ENCODE data around the gene KCNQ5.

Gene KCNQ5

GRCh38 chr6:72936766-72937559 lies 315.1 kb downstream of the KCNQ5 start:
- Histone ChIP-seq H3K9ac (ENCODE audit: low read depth, low read length) (no peak overlapping the region), H3K27me3 (ENCODE audit: control insufficient read depth, insufficient read depth, low read length) (no peaks in the 10 kb centered on the region), H3K36me3 (ENCODE audit: control insufficient read depth, insufficient read depth, low read length) (no peaks in the 10 kb centered on the region), H3K27ac (ENCODE audit: low read depth, low read length) (no peak overlapping the region), H3K9me3 (ENCODE audit: control insufficient read depth, insufficient read depth, low read length) (no peaks in the 10 kb centered on the region), H3K4me3 (ENCODE audit: low read depth, low read length) (no peak overlapping the region), H3K4me1 (ENCODE audit: control insufficient read depth, insufficient read depth, low read length) (peaks cover 3% of the 10 kb centered on the region)

GRCh38 chr6:72938104-72938503 lies 316.2 kb downstream of the KCNQ5 start:
- H3K4me1 ChIP-seq (ENCODE audit: control insufficient read depth, insufficient read depth, low read length) = no peaks in the 10 kb centered on the region
- no peak overlapping the region for H3K9ac ChIP-seq (ENCODE audit: low read depth, low read length)
- no peaks in the 10 kb centered on the region for H3K9me3 ChIP-seq (ENCODE audit: control insufficient read depth, insufficient read depth, low read length)
- no peaks in the 10 kb centered on the region for H3K36me3 ChIP-seq (ENCODE audit: control insufficient read depth, insufficient read depth, low read length)
- no peaks in the 10 kb centered on the region for H3K27me3 ChIP-seq (ENCODE audit: control insufficient read depth, insufficient read depth, low read length)
- H3K4me3 ChIP-seq (ENCODE audit: low read depth, low read length) = no peak overlapping the region
- H3K27ac ChIP-seq (ENCODE audit: low read depth, low read length) = no peak overlapping the region

GRCh38 chr6:72939004-72939403 lies 317.1 kb downstream of the KCNQ5 start:
- Histone ChIP-seq H3K36me3 (ENCODE audit: control insufficient read depth, insufficient read depth, low read length) (no peaks in the 10 kb centered on the region), H3K9me3 (ENCODE audit: control insufficient read depth, insufficient read depth, low read length) (no peaks in the 10 kb centered on the region)

GRCh38 chr6:72940265-72940664 lies 318.4 kb downstream of the KCNQ5 start:
- Histone ChIP-seq H3K27ac (ENCODE audit: low read depth, low read length) (no peak overlapping the region), H3K4me1 (ENCODE audit: control insufficient read depth, insufficient read depth, low read length) (no peaks in the 10 kb centered on the region), H3K36me3 (ENCODE audit: control insufficient read depth, insufficient read depth, low read length) (no peaks in the 10 kb centered on the region), H3K9ac (ENCODE audit: low read depth, low read length) (no peak overlapping the region), H3K9me3 (ENCODE audit: control insufficient read depth, insufficient read depth, low read length) (no peaks in the 10 kb centered on the region), H3K27me3 (ENCODE audit: control insufficient read depth, insufficient read depth, low read length) (no peaks in the 10 kb centered on the region), H3K4me3 (ENCODE audit: low read depth, low read length) (no peak overlapping the region)

More at GRCh38 chr6:72939004-72939403, 317.1 kb downstream of the KCNQ5 start:
- H3K27me3 ChIP-seq (ENCODE audit: control insufficient read depth, insufficient read depth, low read length) = no peaks in the 10 kb centered on the region
- H3K9ac ChIP-seq (ENCODE audit: low read depth, low read length) = no peak overlapping the region
- H3K4me3 ChIP-seq (ENCODE audit: low read depth, low read length) = no peak overlapping the region
- H3K4me1 ChIP-seq (ENCODE audit: control insufficient read depth, insufficient read depth, low read length) = no peaks in the 10 kb centered on the region
- H3K27ac ChIP-seq (ENCODE audit: low read depth, low read length) = no peak overlapping the region

- Histone ChIP-seq H3K9me3 (ENCODE audit: control insufficient read depth, insufficient read depth, low read length) (no peaks in the 10 kb centered on the region), H3K36me3 (ENCODE audit: control insufficient read depth, insufficient read depth, low read length) (no peaks in the 10 kb centered on the region)
Observed at GRCh38 chr6:72941263-72941662, 319.4 kb downstream of the KCNQ5 start.

GRCh38 chr6:72941751-72942150 lies 319.9 kb downstream of the KCNQ5 start:
- H3K9ac ChIP-seq (ENCODE audit: low read depth, low read length) = no peak overlapping the region
- H3K4me3 ChIP-seq (ENCODE audit: low read depth, low read length) = no peak overlapping the region
- no peaks in the 10 kb centered on the region for H3K4me1 ChIP-seq (ENCODE audit: control insufficient read depth, insufficient read depth, low read length)
- no peaks in the 10 kb centered on the region for H3K36me3 ChIP-seq (ENCODE audit: control insufficient read depth, insufficient read depth, low read length)
- H3K27me3 ChIP-seq (ENCODE audit: control insufficient read depth, insufficient read depth, low read length) = no peaks in the 10 kb centered on the region
- no peaks in the 10 kb centered on the region for H3K9me3 ChIP-seq (ENCODE audit: control insufficient read depth, insufficient read depth, low read length)
- no peak overlapping the region for H3K27ac ChIP-seq (ENCODE audit: low read depth, low read length)

More at GRCh38 chr6:72941263-72941662, 319.4 kb downstream of the KCNQ5 start:
- Histone ChIP-seq H3K4me1 (ENCODE audit: control insufficient read depth, insufficient read depth, low read length) (no peaks in the 10 kb centered on the region), H3K9ac (ENCODE audit: low read depth, low read length) (no peak overlapping the region), H3K27me3 (ENCODE audit: control insufficient read depth, insufficient read depth, low read length) (no peaks in the 10 kb centered on the region), H3K27ac (ENCODE audit: low read depth, low read length) (no peak overlapping the region), H3K4me3 (ENCODE audit: low read depth, low read length) (no peak overlapping the region)

GRCh38 chr6:72943699-72944098 lies 321.8 kb downstream of the KCNQ5 start:
- no peaks in the 10 kb centered on the region for H3K27me3 ChIP-seq (ENCODE audit: control insufficient read depth, insufficient read depth, low read length)
- no peak overlapping the region for H3K4me3 ChIP-seq (ENCODE audit: low read depth, low read length)
- no peaks in the 10 kb centered on the region for H3K36me3 ChIP-seq (ENCODE audit: control insufficient read depth, insufficient read depth, low read length)
- H3K9me3 ChIP-seq (ENCODE audit: control insufficient read depth, insufficient read depth, low read length) = no peaks in the 10 kb centered on the region
- H3K4me1 ChIP-seq (ENCODE audit: control insufficient read depth, insufficient read depth, low read length) = no peaks in the 10 kb centered on the region
- H3K27ac ChIP-seq (ENCODE audit: low read depth, low read length) = no peak overlapping the region
- H3K9ac ChIP-seq (ENCODE audit: low read depth, low read length) = no peak overlapping the region

- Histone ChIP-seq H3K9me3 (ENCODE audit: control insufficient read depth, insufficient read depth, low read length) (no peaks in the 10 kb centered on the region), H3K27me3 (ENCODE audit: control insufficient read depth, insufficient read depth, low read length) (no peaks in the 10 kb centered on the region), H3K27ac (ENCODE audit: low read depth, low read length) (no peak overlapping the region), H3K4me1 (ENCODE audit: control insufficient read depth, insufficient read depth, low read length) (no peaks in the 10 kb centered on the region), H3K9ac (ENCODE audit: low read depth, low read length) (no peak overlapping the region), H3K36me3 (ENCODE audit: control insufficient read depth, insufficient read depth, low read length) (no peaks in the 10 kb centered on the region), H3K4me3 (ENCODE audit: low read depth, low read length) (no peak overlapping the region)
Observed at GRCh38 chr6:72944660-72945059, 322.8 kb downstream of the KCNQ5 start.

- H3K27ac ChIP-seq (ENCODE audit: low read depth, low read length) = no peak overlapping the region
- H3K9ac ChIP-seq (ENCODE audit: low read depth, low read length) = no peak overlapping the region
- no peak overlapping the region for H3K4me3 ChIP-seq (ENCODE audit: low read depth, low read length)
- H3K36me3 ChIP-seq (ENCODE audit: control insufficient read depth, insufficient read depth, low read length) = no peaks in the 10 kb centered on the region
- no peaks in the 10 kb centered on the region for H3K4me1 ChIP-seq (ENCODE audit: control insufficient read depth, insufficient read depth, low read length)
- H3K27me3 ChIP-seq (ENCODE audit: control insufficient read depth, insufficient read depth, low read length) = no peaks in the 10 kb centered on the region
- no peaks in the 10 kb centered on the region for H3K9me3 ChIP-seq (ENCODE audit: control insufficient read depth, insufficient read depth, low read length)
Observed at GRCh38 chr6:72946774-72947173, 324.9 kb downstream of the KCNQ5 start.

- Histone ChIP-seq H3K36me3 (ENCODE audit: control insufficient read depth, insufficient read depth, low read length) (no peaks in the 10 kb centered on the region), H3K4me3 (ENCODE audit: low read depth, low read length) (no peak overlapping the region), H3K9me3 (ENCODE audit: control insufficient read depth, insufficient read depth, low read length) (no peaks in the 10 kb centered on the region), H3K27ac (ENCODE audit: low read depth, low read length) (no peak overlapping the region), H3K4me1 (ENCODE audit: control insufficient read depth, insufficient read depth, low read length) (no peaks in the 10 kb centered on the region), H3K27me3 (ENCODE audit: control insufficient read depth, insufficient read depth, low read length) (no peaks in the 10 kb centered on the region), H3K9ac (ENCODE audit: low read depth, low read length) (no peak overlapping the region)
Observed at GRCh38 chr6:72947534-72947933, 325.7 kb downstream of the KCNQ5 start.

- no peaks in the 10 kb centered on the region for H3K27me3 ChIP-seq (ENCODE audit: control insufficient read depth, insufficient read depth, low read length)
- no peaks in the 10 kb centered on the region for H3K36me3 ChIP-seq (ENCODE audit: control insufficient read depth, insufficient read depth, low read length)
- no peak overlapping the region for H3K9ac ChIP-seq (ENCODE audit: low read depth, low read length)
- H3K9me3 ChIP-seq (ENCODE audit: control insufficient read depth, insufficient read depth, low read length) = no peaks in the 10 kb centered on the region
- no peak overlapping the region for H3K27ac ChIP-seq (ENCODE audit: low read depth, low read length)
- H3K4me1 ChIP-seq (ENCODE audit: control insufficient read depth, insufficient read depth, low read length) = no peaks in the 10 kb centered on the region
- no peak overlapping the region for H3K4me3 ChIP-seq (ENCODE audit: low read depth, low read length)
Observed at GRCh38 chr6:72948153-72948552, 326.3 kb downstream of the KCNQ5 start.

Data from HUES48 (cell line).